ENCODE data around the gene PRRC2B. TPM values are rescaled to one million over a fixed set of nuclear protein-coding genes. Genes with fewer than 3 reads are reported as not detected.

PRRC2B gene
- total and polyA plus RNA-seq, 2 of the 8 experiments (the other 6 are each of a cell fraction or from before 2014, with no cell fraction given) = 37.3 to 249 TPM

DNA sequence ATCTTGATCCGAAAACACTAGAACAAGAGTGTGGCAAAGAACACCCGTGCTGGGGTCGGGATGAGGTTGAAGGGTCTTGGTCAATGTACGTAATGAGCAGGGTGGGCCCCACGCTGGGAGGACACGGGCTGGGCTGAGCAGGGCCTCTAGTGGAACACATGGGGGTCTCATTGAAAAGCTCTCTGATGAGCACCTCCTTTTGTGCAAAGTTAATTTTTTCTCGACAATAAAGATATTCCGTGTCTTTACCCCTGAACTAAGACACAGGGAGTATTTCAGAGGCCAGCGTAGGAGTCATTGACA lies 129.2 kb downstream of the PRRC2B start (continued):
- TF ChIP-seq, protein P1, sequence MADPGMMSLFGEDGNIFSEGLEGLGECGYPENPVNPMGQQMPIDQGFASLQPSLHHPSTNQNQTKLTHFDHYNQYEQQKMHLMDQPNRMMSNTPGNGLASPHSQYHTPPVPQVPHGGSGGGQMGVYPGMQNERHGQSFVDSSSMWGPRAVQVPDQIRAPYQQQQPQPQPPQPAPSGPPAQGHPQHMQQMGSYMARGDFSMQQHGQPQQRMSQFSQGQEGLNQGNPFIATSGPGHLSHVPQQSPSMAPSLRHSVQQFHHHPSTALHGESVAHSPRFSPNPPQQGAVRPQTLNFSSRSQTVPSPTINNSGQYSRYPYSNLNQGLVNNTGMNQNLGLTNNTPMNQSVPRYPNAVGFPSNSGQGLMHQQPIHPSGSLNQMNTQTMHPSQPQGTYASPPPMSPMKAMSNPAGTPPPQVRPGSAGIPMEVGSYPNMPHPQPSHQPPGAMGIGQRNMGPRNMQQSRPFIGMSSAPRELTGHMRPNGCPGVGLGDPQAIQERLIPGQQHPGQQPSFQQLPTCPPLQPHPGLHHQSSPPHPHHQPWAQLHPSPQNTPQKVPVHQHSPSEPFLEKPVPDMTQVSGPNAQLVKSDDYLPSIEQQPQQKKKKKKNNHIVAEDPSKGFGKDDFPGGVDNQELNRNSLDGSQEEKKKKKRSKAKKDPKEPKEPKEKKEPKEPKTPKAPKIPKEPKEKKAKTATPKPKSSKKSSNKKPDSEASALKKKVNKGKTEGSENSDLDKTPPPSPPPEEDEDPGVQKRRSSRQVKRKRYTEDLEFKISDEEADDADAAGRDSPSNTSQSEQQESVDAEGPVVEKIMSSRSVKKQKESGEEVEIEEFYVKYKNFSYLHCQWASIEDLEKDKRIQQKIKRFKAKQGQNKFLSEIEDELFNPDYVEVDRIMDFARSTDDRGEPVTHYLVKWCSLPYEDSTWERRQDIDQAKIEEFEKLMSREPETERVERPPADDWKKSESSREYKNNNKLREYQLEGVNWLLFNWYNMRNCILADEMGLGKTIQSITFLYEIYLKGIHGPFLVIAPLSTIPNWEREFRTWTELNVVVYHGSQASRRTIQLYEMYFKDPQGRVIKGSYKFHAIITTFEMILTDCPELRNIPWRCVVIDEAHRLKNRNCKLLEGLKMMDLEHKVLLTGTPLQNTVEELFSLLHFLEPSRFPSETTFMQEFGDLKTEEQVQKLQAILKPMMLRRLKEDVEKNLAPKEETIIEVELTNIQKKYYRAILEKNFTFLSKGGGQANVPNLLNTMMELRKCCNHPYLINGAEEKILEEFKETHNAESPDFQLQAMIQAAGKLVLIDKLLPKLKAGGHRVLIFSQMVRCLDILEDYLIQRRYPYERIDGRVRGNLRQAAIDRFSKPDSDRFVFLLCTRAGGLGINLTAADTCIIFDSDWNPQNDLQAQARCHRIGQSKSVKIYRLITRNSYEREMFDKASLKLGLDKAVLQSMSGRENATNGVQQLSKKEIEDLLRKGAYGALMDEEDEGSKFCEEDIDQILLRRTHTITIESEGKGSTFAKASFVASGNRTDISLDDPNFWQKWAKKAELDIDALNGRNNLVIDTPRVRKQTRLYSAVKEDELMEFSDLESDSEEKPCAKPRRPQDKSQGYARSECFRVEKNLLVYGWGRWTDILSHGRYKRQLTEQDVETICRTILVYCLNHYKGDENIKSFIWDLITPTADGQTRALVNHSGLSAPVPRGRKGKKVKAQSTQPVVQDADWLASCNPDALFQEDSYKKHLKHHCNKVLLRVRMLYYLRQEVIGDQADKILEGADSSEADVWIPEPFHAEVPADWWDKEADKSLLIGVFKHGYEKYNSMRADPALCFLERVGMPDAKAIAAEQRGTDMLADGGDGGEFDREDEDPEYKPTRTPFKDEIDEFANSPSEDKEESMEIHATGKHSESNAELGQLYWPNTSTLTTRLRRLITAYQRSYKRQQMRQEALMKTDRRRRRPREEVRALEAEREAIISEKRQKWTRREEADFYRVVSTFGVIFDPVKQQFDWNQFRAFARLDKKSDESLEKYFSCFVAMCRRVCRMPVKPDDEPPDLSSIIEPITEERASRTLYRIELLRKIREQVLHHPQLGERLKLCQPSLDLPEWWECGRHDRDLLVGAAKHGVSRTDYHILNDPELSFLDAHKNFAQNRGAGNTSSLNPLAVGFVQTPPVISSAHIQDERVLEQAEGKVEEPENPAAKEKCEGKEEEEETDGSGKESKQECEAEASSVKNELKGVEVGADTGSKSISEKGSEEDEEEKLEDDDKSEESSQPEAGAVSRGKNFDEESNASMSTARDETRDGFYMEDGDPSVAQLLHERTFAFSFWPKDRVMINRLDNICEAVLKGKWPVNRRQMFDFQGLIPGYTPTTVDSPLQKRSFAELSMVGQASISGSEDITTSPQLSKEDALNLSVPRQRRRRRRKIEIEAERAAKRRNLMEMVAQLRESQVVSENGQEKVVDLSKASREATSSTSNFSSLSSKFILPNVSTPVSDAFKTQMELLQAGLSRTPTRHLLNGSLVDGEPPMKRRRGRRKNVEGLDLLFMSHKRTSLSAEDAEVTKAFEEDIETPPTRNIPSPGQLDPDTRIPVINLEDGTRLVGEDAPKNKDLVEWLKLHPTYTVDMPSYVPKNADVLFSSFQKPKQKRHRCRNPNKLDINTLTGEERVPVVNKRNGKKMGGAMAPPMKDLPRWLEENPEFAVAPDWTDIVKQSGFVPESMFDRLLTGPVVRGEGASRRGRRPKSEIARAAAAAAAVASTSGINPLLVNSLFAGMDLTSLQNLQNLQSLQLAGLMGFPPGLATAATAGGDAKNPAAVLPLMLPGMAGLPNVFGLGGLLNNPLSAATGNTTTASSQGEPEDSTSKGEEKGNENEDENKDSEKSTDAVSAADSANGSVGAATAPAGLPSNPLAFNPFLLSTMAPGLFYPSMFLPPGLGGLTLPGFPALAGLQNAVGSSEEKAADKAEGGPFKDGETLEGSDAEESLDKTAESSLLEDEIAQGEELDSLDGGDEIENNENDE (IDR thresholded peaks at IDR 0.05; ENCODE audit: insufficient replicate concordance, low read length) = no peak
- TF ChIP-seq SIX5 (IDR thresholded peaks at IDR 0.05; ENCODE audit: low read depth, low read length) = no peak
- no peak for TF ChIP-seq RAD21 (IDR thresholded peaks at IDR 0.05 in 1 of 2, conservative IDR thresholded peaks at IDR 0.05 in 1 of 2; ENCODE audit: low read depth in 2 of 2, low read length in 2 of 2)
- no peak for TF ChIP-seq CREB1 (IDR thresholded peaks at IDR 0.05)
- no peak for TF ChIP-seq ASH2L (IDR thresholded peaks at IDR 0.05; ENCODE audit: low read length)

Data from H1 (cell line).